HepG2 (cell line): ENCODE measurements around the gene SFT2D1. TPM values are rescaled to one million over a fixed set of nuclear protein-coding genes. Genes with fewer than 3 reads are reported as not detected.
A peak's percentile ranks its signal among the peaks of the same experiment; 100 is the strongest.

Experiments used
- FIP1L1 ChIP-seq: fragments of 200-400 bp; formaldehyde crosslinking; IDR thresholded peaks from 2 replicates; pipeline ENCODE4 v1.6.1; 2018; ENCODE audit warnings: low read depth, mild to moderate bottlenecking, low read length, moderate library complexity, borderline replicate concordance; ENCODE audit not compliant: insufficient read depth
- GATA4 ChIP-seq: sonication (generic); IDR thresholded peaks from 2 replicates; pipeline ENCODE4 v1.6.1; 2016; ENCODE audit warnings: antibody characterized with exemption, low read depth, borderline replicate concordance
- MAF1 ChIP-seq: sonication (generic); formaldehyde crosslinking; IDR thresholded peaks from 2 replicates; pipeline ENCODE4 v1.5.0; 2020; ENCODE audit warnings: missing genetic modification reagents, borderline replicate concordance
- NFKBIZ ChIP-seq: IDR thresholded peaks from 2 replicates; pipeline ENCODE4 v1.6.1; 2018; ENCODE audit warnings: missing genetic modification reagents, missing compliant biosample characterization
- NPAS2 ChIP-seq: sonication (generic); formaldehyde crosslinking; IDR thresholded peaks from 2 replicates; pipeline ENCODE4 v1.8.0; 2022; ENCODE audit warnings: mild to moderate bottlenecking, missing genetic modification reagents, borderline replicate concordance
- SIN3B ChIP-seq: fragments of 150-350 bp; IDR thresholded peaks from 2 replicates; pipeline ENCODE4 v1.6.1; 2014; ENCODE audit warnings: low read length
- TAF1 ChIP-seq: sonication (generic); formaldehyde crosslinking; IDR thresholded peaks from 2 replicates; pipeline ENCODE4 v1.4.0; 2020; ENCODE audit warnings: missing genetic modification reagents
- THYN1 ChIP-seq: sonication (generic); formaldehyde crosslinking; IDR thresholded peaks from 2 replicates; pipeline ENCODE4 v1.8.1; 2023; ENCODE audit warnings: low read depth, mild to moderate bottlenecking, moderate library complexity, missing genetic modification reagents, borderline replicate concordance
- YY1 ChIP-seq: IDR thresholded peaks from 2 replicates; pipeline ENCODE4 v1.6.1; 2011; ENCODE audit warnings: low read length, low read depth, moderate library complexity, mild to moderate bottlenecking; ENCODE audit not compliant: insufficient read depth, insufficient replicate concordance
- ZFP90 ChIP-seq: sonication (generic); formaldehyde crosslinking; IDR thresholded peaks from 2 replicates; pipeline ENCODE4 v1.8.0; 2022; ENCODE audit warnings: missing genetic modification reagents, mild to moderate bottlenecking, inconsistent platforms, borderline replicate concordance
- ZNF124 ChIP-seq: sonication (generic); formaldehyde crosslinking; IDR thresholded peaks from 2 replicates; pipeline ENCODE4 v1.4.0; 2020; ENCODE audit warnings: missing genetic modification reagents
- ZNF335 ChIP-seq: sonication (generic); formaldehyde crosslinking; IDR thresholded peaks from 2 replicates; pipeline ENCODE4 v1.4.0; 2020; ENCODE audit warnings: missing genetic modification reagents
- ZNF33A ChIP-seq: sonication (generic); formaldehyde crosslinking; IDR thresholded peaks from 2 replicates; pipeline ENCODE4 v1.5.1; 2020; ENCODE audit warnings: missing genetic modification reagents, mild to moderate bottlenecking, moderate library complexity, borderline replicate concordance
- ZNF567 ChIP-seq: sonication (generic); formaldehyde crosslinking; IDR thresholded peaks from 2 replicates; pipeline ENCODE4 v1.8.1; 2023; ENCODE audit warnings: mild to moderate bottlenecking, missing genetic modification reagents, borderline replicate concordance
- ZSCAN12 ChIP-seq: sonication (generic); formaldehyde crosslinking; IDR thresholded peaks from 2 replicates; pipeline ENCODE4 v1.9.0; 2021; ENCODE audit warnings: mild to moderate bottlenecking, missing genetic modification reagents
- polyA plus RNA-seq, 8 experiments: library from polyadenylated mRNA; depleted of rRNA in 3 of 8; stranded (reverse) in 7 of 8; unstranded in 1 of 8; fragments of >200 nt; fragmentation: Illumina TruSeq in 4 of 8; extraction: Trizol in 4 of 8; gene quantifications; 2 replicates each; pipeline versions ENCODE4 v1.2.1 to v1.2.3, GENCODE V29; 2011 to 2016; ENCODE audit warnings: low read depth in 4 of 8, missing spikeins in 1 of 8, mixed read lengths in 1 of 8; ENCODE audit not compliant: insufficient read depth in 1 of 8
- total RNA-seq, 5 experiments: library from RNA; depleted of rRNA; stranded (reverse); fragments of >200 nt; fragmentation: Illumina TruSeq; extraction: Trizol; gene quantifications; 2 replicates each; pipeline ENCODE4 v1.2.3, GENCODE V29; 2016; ENCODE audit warnings: low read depth in 1 of 5
- TF ChIP-seq, protein P1 (sequence below): sonication (generic); formaldehyde crosslinking; conservative IDR thresholded peaks from 2 replicates; pipeline ENCODE4 v1.5.0; 2020; ENCODE audit warnings: missing genetic modification reagents
- TF ChIP-seq, protein P2 (sequence below): sonication (generic); formaldehyde crosslinking; IDR thresholded peaks from 2 replicates; pipeline ENCODE4 v1.4.0; 2020; ENCODE audit warnings: low read depth, mild to moderate bottlenecking, missing genetic modification reagents
- TF ChIP-seq, protein P3 (sequence below): sonication (generic); formaldehyde crosslinking; IDR thresholded peaks from 2 replicates; pipeline ENCODE4 v1.8.0; 2022; ENCODE audit warnings: missing genetic modification reagents, low read depth, mild to moderate bottlenecking, borderline replicate concordance
- TF ChIP-seq, protein P4 (sequence below): sonication (generic); formaldehyde crosslinking; IDR thresholded peaks from 2 replicates; pipeline ENCODE4 v1.5.0; 2020; ENCODE audit warnings: missing genetic modification reagents, mild to moderate bottlenecking, borderline replicate concordance
- TF ChIP-seq, protein P5 (sequence below), 2 experiments: sonication (generic) in 1 of 2; formaldehyde crosslinking in 1 of 2; IDR thresholded peaks; 2 replicates each; pipeline versions ENCODE4 v1.4.0 to v1.6.1; 2018 to 2020; ENCODE audit warnings: missing genetic modification reagents in 2 of 2, borderline replicate concordance in 1 of 2, low read depth in 1 of 2, mild to moderate bottlenecking in 1 of 2, missing biosample characterization in 1 of 2
- TF ChIP-seq, protein P6 (sequence below): sonication (generic); formaldehyde crosslinking; IDR thresholded peaks from 2 replicates; pipeline ENCODE4 v1.4.0; 2020; ENCODE audit warnings: missing genetic modification reagents

Gene SFT2D1
- total and polyA plus RNA-seq, 2 of the 13 experiments (the other 11 are each of a cell fraction or from before 2014, with no cell fraction given) = 115 to 147 TPM

DNA sequence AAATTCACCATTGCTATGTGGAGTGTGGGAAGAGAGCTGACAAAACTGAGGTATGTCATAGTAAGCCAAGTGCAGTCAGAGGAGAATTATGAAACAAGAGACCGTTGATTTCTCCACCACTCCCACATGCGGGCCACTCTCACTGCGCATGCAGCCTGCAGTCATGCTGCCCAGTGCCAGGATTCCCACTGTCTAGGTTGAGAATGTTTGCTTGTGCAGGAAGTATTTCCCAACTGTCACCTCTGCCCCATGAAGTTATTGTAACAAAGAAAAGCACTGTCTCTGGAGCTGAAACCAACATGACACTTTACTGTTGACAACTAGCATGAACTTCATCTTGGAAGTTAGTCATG lies 18.7 kb upstream of the SFT2D1 start (continued):
- TF ChIP-seq ZFP90 (CRISPR knock-in tag) = peak; percentile 97
- TF ChIP-seq TAF1 = peak; percentile 48; the same call in 1 of the 2 replicates
- TF ChIP-seq ZNF124 (CRISPR knock-in tag) = peak; percentile 78; the same call in 1 of the 2 replicates
- TF ChIP-seq, protein P1, sequence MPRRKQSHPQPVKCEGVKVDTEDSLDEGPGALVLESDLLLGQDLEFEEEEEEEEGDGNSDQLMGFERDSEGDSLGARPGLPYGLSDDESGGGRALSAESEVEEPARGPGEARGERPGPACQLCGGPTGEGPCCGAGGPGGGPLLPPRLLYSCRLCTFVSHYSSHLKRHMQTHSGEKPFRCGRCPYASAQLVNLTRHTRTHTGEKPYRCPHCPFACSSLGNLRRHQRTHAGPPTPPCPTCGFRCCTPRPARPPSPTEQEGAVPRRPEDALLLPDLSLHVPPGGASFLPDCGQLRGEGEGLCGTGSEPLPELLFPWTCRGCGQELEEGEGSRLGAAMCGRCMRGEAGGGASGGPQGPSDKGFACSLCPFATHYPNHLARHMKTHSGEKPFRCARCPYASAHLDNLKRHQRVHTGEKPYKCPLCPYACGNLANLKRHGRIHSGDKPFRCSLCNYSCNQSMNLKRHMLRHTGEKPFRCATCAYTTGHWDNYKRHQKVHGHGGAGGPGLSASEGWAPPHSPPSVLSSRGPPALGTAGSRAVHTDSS = no peak
- TF ChIP-seq NPAS2 (CRISPR knock-in tag) = no peak
- TF ChIP-seq, protein P2, sequence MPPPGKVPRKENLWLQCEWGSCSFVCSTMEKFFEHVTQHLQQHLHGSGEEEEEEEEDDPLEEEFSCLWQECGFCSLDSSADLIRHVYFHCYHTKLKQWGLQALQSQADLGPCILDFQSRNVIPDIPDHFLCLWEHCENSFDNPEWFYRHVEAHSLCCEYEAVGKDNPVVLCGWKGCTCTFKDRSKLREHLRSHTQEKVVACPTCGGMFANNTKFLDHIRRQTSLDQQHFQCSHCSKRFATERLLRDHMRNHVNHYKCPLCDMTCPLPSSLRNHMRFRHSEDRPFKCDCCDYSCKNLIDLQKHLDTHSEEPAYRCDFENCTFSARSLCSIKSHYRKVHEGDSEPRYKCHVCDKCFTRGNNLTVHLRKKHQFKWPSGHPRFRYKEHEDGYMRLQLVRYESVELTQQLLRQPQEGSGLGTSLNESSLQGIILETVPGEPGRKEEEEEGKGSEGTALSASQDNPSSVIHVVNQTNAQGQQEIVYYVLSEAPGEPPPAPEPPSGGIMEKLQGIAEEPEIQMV (CRISPR knock-in tag) = peak; percentile 64; the same call in 1 of the 2 replicates
- TF ChIP-seq, protein P3, sequence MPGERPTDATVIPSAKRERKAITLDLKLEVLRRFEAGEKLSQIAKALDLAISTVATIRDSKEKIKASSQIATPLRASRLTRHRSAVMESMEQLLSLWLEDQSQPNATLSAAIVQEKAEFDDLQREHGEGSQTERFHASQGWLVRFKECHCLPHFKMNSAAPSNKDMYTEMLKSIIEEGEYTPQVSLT (CRISPR knock-in tag) = no peak
- peak; percentile 51 for TF ChIP-seq YY1
- TF ChIP-seq SIN3B = no peak
- no peak; the same call in none of the 2 replicates for TF ChIP-seq ZNF335 (CRISPR knock-in tag)
- peak; percentile 48; the same call in 1 of the 2 replicates for TF ChIP-seq ZNF567 (CRISPR knock-in tag)
- TF ChIP-seq THYN1 (CRISPR knock-in tag) = no peak
- TF ChIP-seq FIP1L1 = no peak
- TF ChIP-seq, protein P4, sequence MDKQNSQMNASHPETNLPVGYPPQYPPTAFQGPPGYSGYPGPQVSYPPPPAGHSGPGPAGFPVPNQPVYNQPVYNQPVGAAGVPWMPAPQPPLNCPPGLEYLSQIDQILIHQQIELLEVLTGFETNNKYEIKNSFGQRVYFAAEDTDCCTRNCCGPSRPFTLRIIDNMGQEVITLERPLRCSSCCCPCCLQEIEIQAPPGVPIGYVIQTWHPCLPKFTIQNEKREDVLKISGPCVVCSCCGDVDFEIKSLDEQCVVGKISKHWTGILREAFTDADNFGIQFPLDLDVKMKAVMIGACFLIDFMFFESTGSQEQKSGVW (CRISPR knock-in tag) = no peak
- 0 out of 2 replicates have a peak, but pooled peaks have one; percentile 71 for TF ChIP-seq ZSCAN12 (CRISPR knock-in tag)
- TF ChIP-seq GATA4 = peak; percentile 62; the same call in 1 of the 2 replicates
- TF ChIP-seq, protein P5, sequence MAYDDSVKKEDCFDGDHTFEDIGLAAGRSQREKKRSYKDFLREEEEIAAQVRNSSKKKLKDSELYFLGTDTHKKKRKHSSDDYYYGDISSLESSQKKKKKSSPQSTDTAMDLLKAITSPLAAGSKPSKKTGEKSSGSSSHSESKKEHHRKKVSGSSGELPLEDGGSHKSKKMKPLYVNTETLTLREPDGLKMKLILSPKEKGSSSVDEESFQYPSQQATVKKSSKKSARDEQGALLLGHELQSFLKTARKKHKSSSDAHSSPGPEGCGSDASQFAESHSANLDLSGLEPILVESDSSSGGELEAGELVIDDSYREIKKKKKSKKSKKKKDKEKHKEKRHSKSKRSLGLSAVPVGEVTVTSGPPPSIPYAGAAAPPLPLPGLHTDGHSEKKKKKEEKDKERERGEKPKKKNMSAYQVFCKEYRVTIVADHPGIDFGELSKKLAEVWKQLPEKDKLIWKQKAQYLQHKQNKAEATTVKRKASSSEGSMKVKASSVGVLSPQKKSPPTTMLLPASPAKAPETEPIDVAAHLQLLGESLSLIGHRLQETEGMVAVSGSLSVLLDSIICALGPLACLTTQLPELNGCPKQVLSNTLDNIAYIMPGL (CRISPR knock-in tag; IDR thresholded peaks at IDR 0.05; ENCODE audit: borderline replicate concordance in 1 of 2, low read depth in 1 of 2) = peak; percentile 57 to 92; a peak in 2 of 4 replicates
- no peak for TF ChIP-seq ZNF33A (CRISPR knock-in tag)
- 0 out of 2 replicates have a peak, but pooled peaks have one; percentile 62 for TF ChIP-seq MAF1
- peak; percentile 93 for TF ChIP-seq NFKBIZ (CRISPR knock-in tag)
- TF ChIP-seq, protein P6, sequence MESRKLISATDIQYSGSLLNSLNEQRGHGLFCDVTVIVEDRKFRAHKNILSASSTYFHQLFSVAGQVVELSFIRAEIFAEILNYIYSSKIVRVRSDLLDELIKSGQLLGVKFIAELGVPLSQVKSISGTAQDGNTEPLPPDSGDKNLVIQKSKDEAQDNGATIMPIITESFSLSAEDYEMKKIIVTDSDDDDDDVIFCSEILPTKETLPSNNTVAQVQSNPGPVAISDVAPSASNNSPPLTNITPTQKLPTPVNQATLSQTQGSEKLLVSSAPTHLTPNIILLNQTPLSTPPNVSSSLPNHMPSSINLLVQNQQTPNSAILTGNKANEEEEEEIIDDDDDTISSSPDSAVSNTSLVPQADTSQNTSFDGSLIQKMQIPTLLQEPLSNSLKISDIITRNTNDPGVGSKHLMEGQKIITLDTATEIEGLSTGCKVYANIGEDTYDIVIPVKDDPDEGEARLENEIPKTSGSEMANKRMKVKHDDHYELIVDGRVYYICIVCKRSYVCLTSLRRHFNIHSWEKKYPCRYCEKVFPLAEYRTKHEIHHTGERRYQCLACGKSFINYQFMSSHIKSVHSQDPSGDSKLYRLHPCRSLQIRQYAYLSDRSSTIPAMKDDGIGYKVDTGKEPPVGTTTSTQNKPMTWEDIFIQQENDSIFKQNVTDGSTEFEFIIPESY = peak; percentile 86
